Smooth muscle cell (in vitro differentiated cells): ENCODE measurements around the gene C22orf39. TPM values are rescaled to one million over a fixed set of nuclear protein-coding genes. Genes with fewer than 3 reads are reported as not detected.

ENCODE experiments used
- DNase-seq: peaks from one replicate; lab custom pipeline; 2025; ENCODE audit not compliant: unreplicated experiment; lab: John Stamatoyannopoulos, UW
- H2AFZ ChIP-seq: fragments of 200-600 bp; sonication (generic); 2 replicates; pipeline ENCODE4 v1.6.0; 2016; ENCODE audit warnings: antibody characterized with exemption, low read depth, mild to moderate bottlenecking
- H3F3A ChIP-seq: fragments of 200-600 bp; sonication (generic); 2 replicates; pipeline ENCODE4 v1.6.0; 2017; ENCODE audit warnings: antibody characterized with exemption, low read depth
- H3K27ac ChIP-seq: fragments of 200-600 bp; sonication (generic); 2 replicates; pipeline ENCODE4 v1.5.1; 2016; ENCODE audit warnings: low read depth, mild to moderate bottlenecking
- H3K27me3 ChIP-seq: fragments of 200-600 bp; sonication (generic); 2 replicates; pipeline ENCODE4 v1.6.1; 2016; ENCODE audit warnings: low read depth, mild to moderate bottlenecking
- H3K36me3 ChIP-seq: fragments of 200-600 bp; sonication (generic); 2 replicates; pipeline ENCODE4 v1.5.1; 2016; ENCODE audit warnings: low read depth
- H3K4me1 ChIP-seq: fragments of 200-600 bp; sonication (generic); 2 replicates; pipeline ENCODE4 v1.5.1; 2016; ENCODE audit warnings: low read depth
- H3K4me2 ChIP-seq: fragments of 200-600 bp; sonication (generic); 2 replicates; pipeline ENCODE4 v1.6.0; 2016; ENCODE audit warnings: mild to moderate bottlenecking
- H3K4me3 ChIP-seq: fragments of 200-600 bp; sonication (generic); 2 replicates; pipeline ENCODE4 v1.5.1; 2016; ENCODE audit warnings: mild to moderate bottlenecking
- H3K79me2 ChIP-seq: fragments of 200-600 bp; sonication (generic); 2 replicates; pipeline ENCODE4 v1.6.0; 2016; ENCODE audit warnings: low read depth, mild to moderate bottlenecking
- H3K9ac ChIP-seq: fragments of 200-600 bp; sonication (generic); 2 replicates; pipeline ENCODE4 v1.6.0; 2016; ENCODE audit warnings: low read depth
- H3K9me3 ChIP-seq: fragments of 200-600 bp; sonication (generic); replicated peaks from 2 replicates; pipeline ENCODE4 v1.5.1; 2016; ENCODE audit warnings: low read depth
- H4K20me1 ChIP-seq: fragments of 200-600 bp; sonication (generic); 2 replicates; pipeline ENCODE4 v1.6.0; 2016; ENCODE audit warnings: low read depth
- CTCF ChIP-seq: fragments of 200-600 bp; sonication (generic); IDR thresholded peaks from 2 replicates; pipeline ENCODE4 v1.5.1; 2017; ENCODE audit warnings: borderline replicate concordance, mild to moderate bottlenecking, antibody characterized with exemption; ENCODE audit not compliant: insufficient read depth, poor library complexity, severe bottlenecking
- WGBS: methylation state at CpG from one replicate; pipeline ENCODE4 v1.1.7; 2016; ENCODE audit warnings: low lambda C conversion rate; 5-methylcytosine and 5-hydroxymethylcytosine counted together
- polyA plus RNA-seq: library from polyadenylated mRNA; unstranded; fragments of >200 nt; fragmentation: Nextera tagmentation; extraction: Ambion mirVana; gene quantifications from 2 replicates; pipeline ENCODE4 v1.2.1, GENCODE V29; 2016
- total RNA-seq: library from RNA; depleted of rRNA; stranded (reverse); fragments of >200 nt; gene quantifications from 2 replicates; pipeline ENCODE4 v1.2.3, GENCODE V29; 2014

C22orf39 gene
- total and polyA plus RNA-seq, 2 experiments from 2014 or later = 16.5 to 29.5 TPM

- WGBS = 95% methylated on average over 2 of the region's 2 CpGs
- Histone ChIP-seq H2AFZ (no peak overlapping the region), H3K9ac (no peak overlapping the region), H3K27me3 (no peaks in the 10 kb centered on the region), H4K20me1 (no peaks in the 10 kb centered on the region), H3K36me3 (no peaks in the 10 kb centered on the region), H3K27ac (no peak overlapping the region), H3K4me1 (no peaks in the 10 kb centered on the region), H3K4me3 (no peak overlapping the region), H3K79me2 (no peaks in the 10 kb centered on the region), H3F3A (no peaks in the 10 kb centered on the region), H3K9me3 (no peaks in the 10 kb centered on the region), H3K4me2 (no peak overlapping the region)
- TF ChIP-seq CTCF = no peak
- no peak for DNase-seq
Measured at GRCh38 chr22:19488285-19488684, 40.8 kb upstream of the C22orf39 start.

- Histone ChIP-seq H3K36me3 (no peaks in the 10 kb centered on the region), H3K4me3 (no peak overlapping the region), H3K27ac (no peak overlapping the region), H3K4me2 (no peak overlapping the region), H2AFZ (no peak overlapping the region), H3F3A (no peaks in the 10 kb centered on the region), H3K79me2 (peaks cover 8% of the 10 kb centered on the region), H3K9me3 (no peaks in the 10 kb centered on the region), H4K20me1 (no peaks in the 10 kb centered on the region), H3K4me1 (peaks cover 8% of the 10 kb centered on the region), H3K9ac (no peak overlapping the region), H3K27me3 (no peaks in the 10 kb centered on the region)
- TF ChIP-seq CTCF = no peak
- WGBS = 93% methylated on average over 8 of the region's 8 CpGs
- no peak for DNase-seq
Measured at GRCh38 chr22:19483481-19484244, 36.2 kb upstream of the C22orf39 start.

GRCh38 chr22:19482297-19482696, 34.8 kb upstream of the C22orf39 start:
- H3K9me3 ChIP-seq = no peaks in the 10 kb centered on the region
- WGBS = 97% methylated on average over 9 of the region's 9 CpGs
- peaks cover 13% of the 10 kb centered on the region for H4K20me1 ChIP-seq
- H3K27me3 ChIP-seq = no peaks in the 10 kb centered on the region
- H3K27ac ChIP-seq = no peak overlapping the region
- DNase-seq = no peak
- H3K9ac ChIP-seq = no peak overlapping the region
- peaks cover 17% of the 10 kb centered on the region for H3K4me1 ChIP-seq
- no peak overlapping the region for H3K4me3 ChIP-seq
- H3F3A ChIP-seq = no peaks in the 10 kb centered on the region
- peaks cover 21% of the 10 kb centered on the region for H3K79me2 ChIP-seq
- no peak overlapping the region for H2AFZ ChIP-seq
- no peaks in the 10 kb centered on the region for H3K36me3 ChIP-seq
- no peak for TF ChIP-seq CTCF
- H3K4me2 ChIP-seq = no peak overlapping the region

- H2AFZ ChIP-seq = no peak overlapping the region
- H3K79me2 ChIP-seq = peaks cover 37% of the 10 kb centered on the region
- H3K9ac ChIP-seq = no peak overlapping the region
- H3K9me3 ChIP-seq = no peaks in the 10 kb centered on the region
- no peak for TF ChIP-seq CTCF
- H3K4me2 ChIP-seq = peak overlapping the region; percentile 87
- no peaks in the 10 kb centered on the region for H3K27me3 ChIP-seq
- no peak for DNase-seq
- H4K20me1 ChIP-seq = peaks cover 27% of the 10 kb centered on the region
- peaks cover 18% of the 10 kb centered on the region for H3K4me1 ChIP-seq
- no peak overlapping the region for H3K27ac ChIP-seq
- no peak overlapping the region for H3K4me3 ChIP-seq
- H3F3A ChIP-seq = no peaks in the 10 kb centered on the region
- H3K36me3 ChIP-seq = no peaks in the 10 kb centered on the region
- WGBS = 81% methylated on average over 10 of the region's 10 CpGs
Measured at GRCh38 chr22:19480789-19481188, 33.3 kb upstream of the C22orf39 start.
